GM12865 (cell line): ENCODE data around the gene ITPR2.
A peak's percentile ranks its signal among the peaks of the same experiment; 100 is the strongest.
"Not testable (repeated sequence)": the region's sequence is repeated elsewhere in the genome, so short reads cannot be mapped to it uniquely, and the experiment has no call there.

Experiments used
- DNase-seq: peaks from one replicate; pipeline ENCODE4 v3.0.0; 2010; ENCODE audit warnings: low read depth
- H3K4me3 ChIP-seq: 2 replicates; pipeline ENCODE4 v1.5.1; 2011; ENCODE audit warnings: mild to moderate bottlenecking, low read depth, low read length, control low read depth
- TF ChIP-seq, protein P1 (sequence below): IDR thresholded peaks from 2 replicates; pipeline ENCODE4 v1.5.1; 2011; ENCODE audit warnings: low read length, control low read depth, low read depth, inconsistent platforms; ENCODE audit not compliant: insufficient read depth; ENCODE audit errors: missing control alignments

The ITPR2 gene

DNA sequence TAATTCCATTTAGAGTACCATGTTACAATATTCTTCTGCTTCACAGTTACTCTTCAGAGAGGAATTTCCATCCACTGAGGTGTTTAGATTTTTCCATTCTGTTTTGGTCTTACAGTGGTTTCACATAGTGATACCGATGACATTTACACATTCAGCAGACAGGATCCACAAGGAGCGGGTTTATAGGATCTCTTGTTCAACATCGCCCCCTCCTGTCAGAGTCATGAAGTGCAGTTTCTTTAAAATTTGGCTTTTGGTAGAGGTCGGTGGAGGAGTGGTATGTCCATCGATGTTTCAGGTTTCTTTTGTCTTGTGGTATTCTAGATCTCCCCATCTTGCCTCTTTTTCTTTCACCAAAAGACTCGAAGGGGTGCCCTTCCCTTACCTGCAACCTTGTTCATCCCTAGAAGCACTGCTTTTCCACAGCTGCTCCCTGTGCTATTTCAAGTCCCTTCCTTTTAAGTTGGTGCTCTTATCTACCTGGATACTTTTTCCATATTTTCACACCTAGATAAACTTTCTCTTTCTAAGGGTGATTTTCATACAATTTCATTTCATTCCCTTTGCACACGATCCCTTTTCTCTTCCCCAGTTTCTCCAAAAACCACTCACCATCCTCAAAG lies 181.3 kb downstream of the ITPR2 start:
- DNase-seq = peak; percentile 62
- no peak overlapping the region for H3K4me3 ChIP-seq
- TF ChIP-seq, protein P1, sequence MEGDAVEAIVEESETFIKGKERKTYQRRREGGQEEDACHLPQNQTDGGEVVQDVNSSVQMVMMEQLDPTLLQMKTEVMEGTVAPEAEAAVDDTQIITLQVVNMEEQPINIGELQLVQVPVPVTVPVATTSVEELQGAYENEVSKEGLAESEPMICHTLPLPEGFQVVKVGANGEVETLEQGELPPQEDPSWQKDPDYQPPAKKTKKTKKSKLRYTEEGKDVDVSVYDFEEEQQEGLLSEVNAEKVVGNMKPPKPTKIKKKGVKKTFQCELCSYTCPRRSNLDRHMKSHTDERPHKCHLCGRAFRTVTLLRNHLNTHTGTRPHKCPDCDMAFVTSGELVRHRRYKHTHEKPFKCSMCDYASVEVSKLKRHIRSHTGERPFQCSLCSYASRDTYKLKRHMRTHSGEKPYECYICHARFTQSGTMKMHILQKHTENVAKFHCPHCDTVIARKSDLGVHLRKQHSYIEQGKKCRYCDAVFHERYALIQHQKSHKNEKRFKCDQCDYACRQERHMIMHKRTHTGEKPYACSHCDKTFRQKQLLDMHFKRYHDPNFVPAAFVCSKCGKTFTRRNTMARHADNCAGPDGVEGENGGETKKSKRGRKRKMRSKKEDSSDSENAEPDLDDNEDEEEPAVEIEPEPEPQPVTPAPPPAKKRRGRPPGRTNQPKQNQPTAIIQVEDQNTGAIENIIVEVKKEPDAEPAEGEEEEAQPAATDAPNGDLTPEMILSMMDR = peak; percentile 68

- H3K4me3 ChIP-seq = no peak overlapping the region
- TF ChIP-seq, protein P1 = no peak
- DNase-seq = no peak
Measured at GRCh38 chr12:26651036-26651435, 182.0 kb downstream of the ITPR2 start.

DNA sequence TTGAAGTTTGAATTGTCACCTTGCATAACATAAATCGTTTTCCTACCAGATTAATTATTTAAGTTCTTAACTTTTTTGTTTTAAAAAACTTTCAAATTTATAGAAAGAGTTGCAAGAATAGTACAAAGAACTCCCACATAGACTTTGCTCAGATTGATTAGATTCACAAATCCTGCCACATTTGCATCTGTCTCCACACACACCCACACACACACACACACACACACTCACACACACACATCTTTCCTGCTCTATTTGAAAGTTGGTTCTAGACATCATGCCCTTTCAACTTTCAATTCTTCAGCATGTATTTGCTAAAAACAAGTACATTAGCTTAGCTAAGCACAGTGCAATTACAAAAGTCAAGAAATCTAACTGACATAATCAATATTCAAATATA lies 184.0 kb downstream of the ITPR2 start:
- no peak overlapping the region for H3K4me3 ChIP-seq
- TF ChIP-seq, protein P1 = no peak
- no peak for DNase-seq

DNA sequence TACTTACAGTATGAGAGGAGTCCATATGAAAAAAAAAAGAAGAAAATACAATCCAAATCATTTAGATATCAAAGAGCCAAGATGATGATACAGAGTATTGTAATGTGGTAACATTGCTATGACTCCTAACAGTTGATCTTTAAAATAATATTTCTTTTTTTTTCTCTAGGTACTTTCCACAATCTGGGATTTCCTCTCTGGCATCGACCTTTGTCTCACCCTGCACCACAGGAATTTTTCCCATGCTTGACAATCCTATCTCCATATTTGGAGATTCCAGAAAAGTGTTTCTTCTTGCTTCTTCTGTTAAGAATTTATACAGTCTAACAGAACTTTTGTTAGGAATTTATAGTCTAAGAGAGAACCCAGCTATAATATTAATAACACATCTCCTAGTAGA lies 184.4 kb downstream of the ITPR2 start:
- H3K4me3 ChIP-seq = no peak overlapping the region
- DNase-seq = no peak
- TF ChIP-seq, protein P1 = no peak

DNA sequence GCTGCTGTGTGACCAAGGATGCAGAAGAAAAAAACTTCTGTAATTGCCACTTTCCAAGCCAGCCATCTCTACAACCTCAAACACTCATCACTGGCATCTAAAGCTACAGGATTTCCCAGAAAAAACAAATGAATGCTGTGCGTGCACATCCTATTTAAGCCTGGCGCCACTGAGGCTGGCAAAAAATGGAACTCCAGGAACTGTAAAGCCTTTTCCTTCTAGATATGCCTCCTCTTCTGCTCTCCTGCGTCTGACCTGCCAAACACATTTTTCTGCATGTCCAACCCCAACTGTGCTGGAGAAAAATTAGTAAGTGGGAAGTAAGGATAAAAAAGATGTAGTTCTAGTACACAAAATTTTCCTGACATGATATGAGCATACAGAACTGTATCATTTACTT lies 184.9 kb downstream of the ITPR2 start:
- H3K4me3 ChIP-seq = no peak overlapping the region
- DNase-seq = no peak
- TF ChIP-seq, protein P1 = no peak

- TF ChIP-seq, protein P1 = no peak
- H3K4me3 ChIP-seq = no peak overlapping the region
- no peak for DNase-seq
Measured at GRCh38 chr12:26647088-26647487, 185.9 kb downstream of the ITPR2 start.

DNA sequence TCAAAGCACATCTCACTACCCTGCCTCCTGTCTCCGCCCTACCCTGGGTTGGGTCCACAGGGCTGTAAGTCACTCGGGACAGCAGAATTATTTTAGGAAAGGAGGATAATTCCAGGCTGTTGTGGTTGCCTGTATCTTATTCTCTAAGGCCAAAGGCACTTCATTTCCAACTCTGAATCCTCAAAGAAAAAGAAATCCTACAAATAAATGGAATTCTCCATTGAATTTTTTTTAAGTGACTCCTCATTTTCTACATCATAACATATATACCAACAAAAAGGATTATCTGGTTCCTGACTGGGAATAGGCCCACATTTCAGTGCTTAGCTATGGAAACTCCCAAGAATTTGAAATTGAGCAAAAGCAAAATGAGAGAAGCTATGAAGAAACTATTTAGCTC lies 186.4 kb downstream of the ITPR2 start:
- TF ChIP-seq, protein P1 = no peak
- DNase-seq = no peak
- no peak overlapping the region for H3K4me3 ChIP-seq

GRCh38 chr12:26644376-26644775 lies 188.6 kb downstream of the ITPR2 start:
- not testable (repeated sequence) for H3K4me3 ChIP-seq

More at GRCh38 chr12:26644376-26644775, 188.6 kb downstream of the ITPR2 start:
- not testable (repeated sequence) for DNase-seq
